ENCODE results near the gene PITPNM3. TPM values are rescaled to one million over a fixed set of nuclear protein-coding genes. Genes with fewer than 3 reads are reported as not detected.

The PITPNM3 gene
- total and polyA plus RNA-seq, 2 experiments from 2014 or later = 0.77 to 6.5 TPM

- Histone ChIP-seq H3K4me3 (peak overlapping the region; percentile 39), H3K27ac (no peak overlapping the region), H3K9me3 (ENCODE audit: low read depth) (no peaks in the 10 kb centered on the region), H3K36me3 (no peaks in the 10 kb centered on the region), H3K27me3 (peaks cover 51% of the 10 kb centered on the region), H3K4me1 (ENCODE audit: low read depth) (peaks cover 3% of the 10 kb centered on the region)
- peak in 1 of 2 donors; percentile 30 for DNase-seq (ENCODE audit: low read depth in 1 of 2, low spot score in 1 of 2)
- TF ChIP-seq CTCF (IDR thresholded peaks at IDR 0.05; ENCODE audit: low read depth, low read length) = peak; percentile 2
Observed at GRCh38 chr17:6555331-6556120, 829 bp downstream of the PITPNM3 start.

GRCh38 chr17:6554871-6555330, 1.5 kb downstream of the PITPNM3 start:
- Histone ChIP-seq H3K4me1 (ENCODE audit: low read depth) (peaks cover 3% of the 10 kb centered on the region), H3K9me3 (ENCODE audit: low read depth) (no peaks in the 10 kb centered on the region), H3K27me3 (peaks cover 47% of the 10 kb centered on the region), H3K27ac (no peak overlapping the region), H3K36me3 (no peaks in the 10 kb centered on the region), H3K4me3 (peak overlapping the region; percentile 39)
- no peak for DNase-seq (ENCODE audit: low read depth in 1 of 2, low spot score in 1 of 2)
- TF ChIP-seq CTCF (IDR thresholded peaks at IDR 0.05; ENCODE audit: low read depth, low read length) = no peak

GRCh38 chr17:6554342-6554741, 2.0 kb downstream of the PITPNM3 start:
- Histone ChIP-seq H3K27me3 (peaks cover 47% of the 10 kb centered on the region), H3K4me3 (no peak overlapping the region), H3K4me1 (ENCODE audit: low read depth) (peaks cover 8% of the 10 kb centered on the region), H3K27ac (no peak overlapping the region), H3K36me3 (no peaks in the 10 kb centered on the region), H3K9me3 (ENCODE audit: low read depth) (no peaks in the 10 kb centered on the region)
- TF ChIP-seq CTCF (IDR thresholded peaks at IDR 0.05; ENCODE audit: low read depth, low read length) = no peak
- DNase-seq (ENCODE audit: low read depth in 1 of 2, low spot score in 1 of 2) = no peak

- DNase-seq (ENCODE audit: low read depth in 1 of 2, low spot score in 1 of 2) = no peak
- H3K4me3 ChIP-seq = no peak overlapping the region
- H3K27ac ChIP-seq = no peak overlapping the region
- TF ChIP-seq CTCF (IDR thresholded peaks at IDR 0.05; ENCODE audit: low read depth, low read length) = no peak
- peaks cover 23% of the 10 kb centered on the region for H3K4me1 ChIP-seq (ENCODE audit: low read depth)
- H3K9me3 ChIP-seq (ENCODE audit: low read depth) = no peaks in the 10 kb centered on the region
- H3K27me3 ChIP-seq = peaks cover 32% of the 10 kb centered on the region
- no peaks in the 10 kb centered on the region for H3K36me3 ChIP-seq
Observed at GRCh38 chr17:6551869-6552531, 4.4 kb downstream of the PITPNM3 start.

GRCh38 chr17:6551356-6551755, 5.0 kb downstream of the PITPNM3 start:
- Histone ChIP-seq H3K9me3 (ENCODE audit: low read depth) (no peaks in the 10 kb centered on the region), H3K36me3 (no peaks in the 10 kb centered on the region), H3K27ac (no peak overlapping the region), H3K27me3 (peaks cover 27% of the 10 kb centered on the region), H3K4me1 (ENCODE audit: low read depth) (peaks cover 23% of the 10 kb centered on the region), H3K4me3 (no peak overlapping the region)
- no peak for TF ChIP-seq CTCF (IDR thresholded peaks at IDR 0.05; ENCODE audit: low read depth, low read length)
- no peak for DNase-seq (ENCODE audit: low read depth in 1 of 2, low spot score in 1 of 2)

Measured in cardiac muscle cell (in vitro differentiated cells and primary cell).